GM23338 (cell line): ENCODE data around the gene RDH8. TPM values are rescaled to one million over a fixed set of nuclear protein-coding genes. Genes with fewer than 3 reads are reported as not detected.

Experiments
- ATAC-seq: fragments of 200-7000 bp; cut with Tn5 transposase; 3 replicates; pipeline ENCODE4 v1.9.1; 2020
- DNase-seq: peaks from one replicate; pipeline ENCODE4 v3.0.0-alpha.2; 2015; ENCODE audit warnings: low spot score
- H2AFZ ChIP-seq: fragments of 200-600 bp; sonication (generic); 2 replicates; pipeline ENCODE4 v1.8.0; 2016; ENCODE audit warnings: antibody characterized with exemption, mild to moderate bottlenecking, moderate library complexity
- H3F3A ChIP-seq: fragments of 200-600 bp; sonication (generic); replicated peaks from 2 replicates; pipeline ENCODE4 v1.8.0; 2017; ENCODE audit warnings: antibody characterized with exemption, mixed run types, low read depth
- H3K27ac ChIP-seq: fragments of 200-600 bp; sonication (generic); 2 replicates; pipeline ENCODE4 v1.6.1; 2016; ENCODE audit warnings: low read depth
- H3K27me3 ChIP-seq: fragments of 200-600 bp; sonication (generic); 2 replicates; pipeline ENCODE4 v1.8.0; 2016; ENCODE audit warnings: mild to moderate bottlenecking, mixed run types, moderate library complexity; ENCODE audit not compliant: insufficient read depth
- H3K36me3 ChIP-seq: fragments of 200-600 bp; sonication (generic); 2 replicates; pipeline ENCODE4 v1.8.0; 2016; ENCODE audit warnings: mild to moderate bottlenecking; ENCODE audit not compliant: insufficient read depth
- H3K4me1 ChIP-seq: fragments of 200-600 bp; sonication (generic); 2 replicates; pipeline ENCODE4 v1.8.0; 2016; ENCODE audit warnings: mild to moderate bottlenecking, moderate library complexity; ENCODE audit not compliant: insufficient read depth
- H3K4me2 ChIP-seq: fragments of 200-600 bp; sonication (generic); 2 replicates; pipeline ENCODE4 v1.7.1; 2017; ENCODE audit warnings: mixed run types
- H3K4me3 ChIP-seq: fragments of 200-600 bp; sonication (generic); 2 replicates; pipeline ENCODE4 v1.6.1; 2016; ENCODE audit warnings: mixed run types
- H3K79me2 ChIP-seq: fragments of 200-600 bp; sonication (generic); replicated peaks from 2 replicates; pipeline ENCODE4 v1.8.0; 2017; ENCODE audit warnings: mild to moderate bottlenecking; ENCODE audit not compliant: insufficient read depth
- H3K9me2 ChIP-seq: fragments of 200-600 bp; sonication (generic); 2 replicates; pipeline ENCODE4 v1.8.0; 2017; ENCODE audit not compliant: insufficient read depth
- H4K20me1 ChIP-seq: fragments of 200-600 bp; sonication (generic); replicated peaks from 2 replicates; pipeline ENCODE4 v1.8.0; 2017; ENCODE audit warnings: mild to moderate bottlenecking; ENCODE audit not compliant: insufficient read depth
- H3K27ac Mint-ChIP-seq: 2 replicates; pipeline ENCODE4 v1.8.0; 2020; ENCODE audit warnings: inconsistent platforms, mild to moderate bottlenecking, moderate library complexity, mixed read lengths
- H3K27me3 Mint-ChIP-seq: 3 replicates; pipeline ENCODE4 v1.8.0; 2022; ENCODE audit warnings: low read depth, mild to moderate bottlenecking, moderate library complexity, mixed read lengths, inconsistent platforms; ENCODE audit not compliant: insufficient read depth, poor library complexity
- H3K36me3 Mint-ChIP-seq: 3 replicates; pipeline ENCODE4 v1.8.0; 2021; ENCODE audit warnings: low read depth, mild to moderate bottlenecking, inconsistent platforms, moderate library complexity, mixed read lengths
- H3K4me1 Mint-ChIP-seq: 3 replicates; pipeline ENCODE4 v1.8.0; 2020; ENCODE audit warnings: mild to moderate bottlenecking, inconsistent platforms, mixed read lengths
- H3K4me3 Mint-ChIP-seq: 3 replicates; pipeline ENCODE4 v1.8.0; 2021; ENCODE audit warnings: moderate library complexity, mild to moderate bottlenecking, inconsistent platforms, mixed read lengths
- H3K9me3 Mint-ChIP-seq: 3 replicates; pipeline ENCODE4 v1.8.0; 2020; ENCODE audit warnings: moderate library complexity, mild to moderate bottlenecking, inconsistent platforms, mixed read lengths
- CREB1 ChIP-seq: fragments of 250-450 bp; sonication (Bioruptor Pico); IDR thresholded peaks from 2 replicates; pipeline ENCODE4 v1.5.0; 2020; ENCODE audit warnings: low read depth, mild to moderate bottlenecking, moderate library complexity
- POLR2AphosphoS5 ChIP-seq: IDR thresholded peaks from 2 replicates; pipeline ENCODE4 v1.6.1; 2016; ENCODE audit warnings: antibody characterized with exemption, low read depth
- STAT1 ChIP-seq: IDR thresholded peaks from one replicate; pipeline ENCODE4 v1.6.1; 2016; ENCODE audit warnings: antibody characterized with exemption; ENCODE audit not compliant: unreplicated experiment
- ZNF114 ChIP-seq: fragments of 250-450 bp; sonication (Bioruptor Pico); IDR thresholded peaks from 2 replicates; pipeline ENCODE4 v1.5.0; 2020; ENCODE audit warnings: mild to moderate bottlenecking, moderate library complexity
- ZNF331 ChIP-seq: fragments of 250-450 bp; sonication (Bioruptor Pico); IDR thresholded peaks from 2 replicates; pipeline ENCODE4 v1.5.0; 2020; ENCODE audit warnings: low read depth, mild to moderate bottlenecking, moderate library complexity
- polyA plus RNA-seq: library from polyadenylated mRNA; unstranded; fragments of >200 nt; fragmentation: Nextera tagmentation; extraction: Ambion mirVana; gene quantifications from 2 replicates; pipeline ENCODE4 v1.2.1, GENCODE V29; 2016
- total RNA-seq: library from RNA; depleted of rRNA; stranded (reverse); fragments of >200 nt; shearing (Covaris generic); gene quantifications from 2 replicates; pipeline ENCODE4 v1.2.3, GENCODE V29; 2014
- TF ChIP-seq, protein P1 (sequence below): fragments of 250-450 bp; sonication (Bioruptor Pico); IDR thresholded peaks from 2 replicates; pipeline ENCODE4 v1.5.0; 2020; ENCODE audit warnings: mild to moderate bottlenecking, moderate library complexity
- TF ChIP-seq, protein P2 (sequence below), 2 experiments: fragments of 200-600 bp in 1 of 2; sonication (generic) in 1 of 2; conservative IDR thresholded peaks; 2 replicates each; pipeline versions ENCODE4 v1.5.1 to v1.6.1; 2016 to 2017; ENCODE audit warnings: antibody characterized with exemption in 2 of 2, low read depth in 2 of 2, mild to moderate bottlenecking in 2 of 2, moderate library complexity in 1 of 2

The RDH8 gene
- total and polyA plus RNA-seq, 2 experiments from 2014 or later = not detected

DNA sequence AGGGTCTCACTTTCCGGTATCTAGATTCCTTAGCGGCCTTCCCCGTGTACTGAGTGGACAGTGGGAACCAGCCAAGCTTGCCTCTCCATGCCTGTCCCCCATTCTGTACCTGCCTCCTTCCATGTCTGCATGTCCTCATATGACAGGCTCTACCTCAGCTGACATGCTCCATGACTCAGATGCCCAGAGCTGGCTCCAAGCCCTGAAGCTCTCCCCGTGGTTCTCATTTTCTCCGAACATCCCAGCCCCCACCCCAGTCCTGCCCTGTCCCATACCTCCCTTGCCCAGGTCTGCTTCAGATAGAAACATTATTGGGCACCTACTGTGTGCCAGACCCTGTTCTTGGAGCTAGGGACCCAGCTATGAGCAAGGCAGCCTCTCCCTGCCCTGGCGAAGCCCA, 55.8 kb downstream of the RDH8 start (continued):
- TF ChIP-seq, protein P1, sequence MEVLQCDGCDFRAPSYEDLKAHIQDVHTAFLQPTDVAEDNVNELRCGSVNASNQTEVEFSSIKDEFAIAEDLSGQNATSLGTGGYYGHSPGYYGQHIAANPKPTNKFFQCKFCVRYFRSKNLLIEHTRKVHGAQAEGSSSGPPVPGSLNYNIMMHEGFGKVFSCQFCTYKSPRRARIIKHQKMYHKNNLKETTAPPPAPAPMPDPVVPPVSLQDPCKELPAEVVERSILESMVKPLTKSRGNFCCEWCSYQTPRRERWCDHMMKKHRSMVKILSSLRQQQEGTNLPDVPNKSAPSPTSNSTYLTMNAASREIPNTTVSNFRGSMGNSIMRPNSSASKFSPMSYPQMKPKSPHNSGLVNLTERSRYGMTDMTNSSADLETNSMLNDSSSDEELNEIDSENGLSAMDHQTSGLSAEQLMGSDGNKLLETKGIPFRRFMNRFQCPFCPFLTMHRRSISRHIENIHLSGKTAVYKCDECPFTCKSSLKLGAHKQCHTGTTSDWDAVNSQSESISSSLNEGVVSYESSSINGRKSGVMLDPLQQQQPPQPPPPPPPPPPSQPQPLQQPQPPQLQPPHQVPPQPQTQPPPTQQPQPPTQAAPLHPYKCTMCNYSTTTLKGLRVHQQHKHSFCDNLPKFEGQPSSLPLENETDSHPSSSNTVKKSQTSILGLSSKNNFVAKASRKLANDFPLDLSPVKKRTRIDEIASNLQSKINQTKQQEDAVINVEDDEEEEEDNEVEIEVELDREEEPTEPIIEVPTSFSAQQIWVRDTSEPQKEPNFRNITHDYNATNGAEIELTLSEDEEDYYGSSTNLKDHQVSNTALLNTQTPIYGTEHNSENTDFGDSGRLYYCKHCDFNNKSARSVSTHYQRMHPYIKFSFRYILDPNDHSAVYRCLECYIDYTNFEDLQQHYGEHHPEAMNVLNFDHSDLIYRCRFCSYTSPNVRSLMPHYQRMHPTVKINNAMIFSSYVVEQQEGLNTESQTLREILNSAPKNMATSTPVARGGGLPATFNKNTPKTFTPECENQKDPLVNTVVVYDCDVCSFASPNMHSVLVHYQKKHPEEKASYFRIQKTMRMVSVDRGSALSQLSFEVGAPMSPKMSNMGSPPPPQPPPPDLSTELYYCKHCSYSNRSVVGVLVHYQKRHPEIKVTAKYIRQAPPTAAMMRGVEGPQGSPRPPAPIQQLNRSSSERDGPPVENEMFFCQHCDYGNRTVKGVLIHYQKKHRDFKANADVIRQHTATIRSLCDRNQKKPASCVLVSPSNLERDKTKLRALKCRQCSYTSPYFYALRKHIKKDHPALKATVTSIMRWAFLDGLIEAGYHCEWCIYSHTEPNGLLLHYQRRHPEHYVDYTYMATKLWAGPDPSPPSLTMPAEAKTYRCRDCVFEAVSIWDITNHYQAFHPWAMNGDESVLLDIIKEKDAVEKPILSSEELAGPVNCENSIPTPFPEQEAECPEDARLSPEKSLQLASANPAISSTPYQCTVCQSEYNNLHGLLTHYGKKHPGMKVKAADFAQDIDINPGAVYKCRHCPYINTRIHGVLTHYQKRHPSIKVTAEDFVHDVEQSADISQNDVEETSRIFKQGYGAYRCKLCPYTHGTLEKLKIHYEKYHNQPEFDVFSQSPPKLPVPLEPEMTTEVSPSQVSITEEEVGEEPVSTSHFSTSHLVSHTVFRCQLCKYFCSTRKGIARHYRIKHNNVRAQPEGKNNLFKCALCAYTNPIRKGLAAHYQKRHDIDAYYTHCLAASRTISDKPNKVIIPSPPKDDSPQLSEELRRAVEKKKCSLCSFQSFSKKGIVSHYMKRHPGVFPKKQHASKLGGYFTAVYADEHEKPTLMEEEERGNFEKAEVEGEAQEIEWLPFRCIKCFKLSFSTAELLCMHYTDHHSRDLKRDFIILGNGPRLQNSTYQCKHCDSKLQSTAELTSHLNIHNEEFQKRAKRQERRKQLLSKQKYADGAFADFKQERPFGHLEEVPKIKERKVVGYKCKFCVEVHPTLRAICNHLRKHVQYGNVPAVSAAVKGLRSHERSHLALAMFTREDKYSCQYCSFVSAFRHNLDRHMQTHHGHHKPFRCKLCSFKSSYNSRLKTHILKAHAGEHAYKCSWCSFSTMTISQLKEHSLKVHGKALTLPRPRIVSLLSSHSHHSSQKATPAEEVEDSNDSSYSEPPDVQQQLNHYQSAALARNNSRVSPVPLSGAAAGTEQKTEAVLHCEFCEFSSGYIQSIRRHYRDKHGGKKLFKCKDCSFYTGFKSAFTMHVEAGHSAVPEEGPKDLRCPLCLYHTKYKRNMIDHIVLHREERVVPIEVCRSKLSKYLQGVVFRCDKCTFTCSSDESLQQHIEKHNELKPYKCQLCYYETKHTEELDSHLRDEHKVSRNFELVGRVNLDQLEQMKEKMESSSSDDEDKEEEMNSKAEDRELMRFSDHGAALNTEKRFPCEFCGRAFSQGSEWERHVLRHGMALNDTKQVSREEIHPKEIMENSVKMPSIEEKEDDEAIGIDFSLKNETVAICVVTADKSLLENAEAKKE (CRISPR knock-in tag) = no peak
- TF ChIP-seq, protein P2, sequence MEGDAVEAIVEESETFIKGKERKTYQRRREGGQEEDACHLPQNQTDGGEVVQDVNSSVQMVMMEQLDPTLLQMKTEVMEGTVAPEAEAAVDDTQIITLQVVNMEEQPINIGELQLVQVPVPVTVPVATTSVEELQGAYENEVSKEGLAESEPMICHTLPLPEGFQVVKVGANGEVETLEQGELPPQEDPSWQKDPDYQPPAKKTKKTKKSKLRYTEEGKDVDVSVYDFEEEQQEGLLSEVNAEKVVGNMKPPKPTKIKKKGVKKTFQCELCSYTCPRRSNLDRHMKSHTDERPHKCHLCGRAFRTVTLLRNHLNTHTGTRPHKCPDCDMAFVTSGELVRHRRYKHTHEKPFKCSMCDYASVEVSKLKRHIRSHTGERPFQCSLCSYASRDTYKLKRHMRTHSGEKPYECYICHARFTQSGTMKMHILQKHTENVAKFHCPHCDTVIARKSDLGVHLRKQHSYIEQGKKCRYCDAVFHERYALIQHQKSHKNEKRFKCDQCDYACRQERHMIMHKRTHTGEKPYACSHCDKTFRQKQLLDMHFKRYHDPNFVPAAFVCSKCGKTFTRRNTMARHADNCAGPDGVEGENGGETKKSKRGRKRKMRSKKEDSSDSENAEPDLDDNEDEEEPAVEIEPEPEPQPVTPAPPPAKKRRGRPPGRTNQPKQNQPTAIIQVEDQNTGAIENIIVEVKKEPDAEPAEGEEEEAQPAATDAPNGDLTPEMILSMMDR (conservative IDR thresholded peaks at IDR 0.05; ENCODE audit: low read depth in 2 of 2) = no peak
- TF ChIP-seq POLR2AphosphoS5 = no peak
- TF ChIP-seq CREB1 = no peak
- TF ChIP-seq ZNF331 (CRISPR knock-in tag) = no peak
- TF ChIP-seq STAT1 = no peak

DNA sequence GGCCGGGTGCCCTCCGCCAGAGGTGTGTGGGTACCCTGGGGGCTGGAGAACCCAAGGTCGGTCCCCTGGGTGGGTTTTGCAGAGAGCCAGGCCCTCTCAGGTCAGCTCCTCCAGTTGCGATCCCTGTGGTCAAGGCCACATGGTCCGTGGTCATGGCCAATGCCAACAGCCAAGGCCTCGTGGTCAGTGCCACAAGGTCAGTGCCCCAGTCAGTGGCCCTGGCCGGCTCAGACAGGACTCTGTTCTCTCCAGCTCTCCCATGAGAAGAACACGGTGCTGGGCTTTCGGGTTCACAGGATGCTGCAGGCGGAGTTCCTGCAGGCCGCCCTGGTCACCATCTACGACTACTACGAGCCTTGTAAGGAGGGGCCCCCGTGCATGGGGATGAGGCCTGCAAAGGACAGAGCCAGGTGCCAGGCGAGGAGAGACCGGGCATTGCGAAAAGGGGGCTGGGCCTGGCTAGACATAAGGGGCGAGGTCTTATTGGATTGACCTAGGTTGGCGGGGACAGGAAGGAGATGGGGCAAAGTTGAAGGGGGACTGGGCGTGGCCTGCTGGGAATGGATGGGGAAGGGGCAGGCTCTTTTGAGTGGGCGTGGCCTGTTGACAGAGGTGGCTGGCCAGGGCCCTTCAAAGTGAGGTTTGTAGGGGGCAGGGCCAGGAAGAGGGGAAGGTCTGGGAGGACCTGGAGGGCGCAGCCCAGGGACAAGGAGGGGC, 57.6 kb downstream of the RDH8 start:
- Histone ChIP-seq H3K4me2 (0 out of 2 replicates have a peak overlapping the region, but pooled peaks have one; percentile 64), H3K4me3 (no peak overlapping the region), H3K36me3 (no peaks in the 10 kb centered on the region), H3K4me1 (0 out of 2 replicates have a peak, but pooled peaks cover 6% of the 10 kb centered on the region), H3K79me2 (no peaks in the 10 kb centered on the region), H3F3A (no peaks in the 10 kb centered on the region), H2AFZ (peak overlapping the region; percentile 78; the same call in 1 of the 2 replicates), H3K27me3 (no peaks in the 10 kb centered on the region), H4K20me1 (no peaks in the 10 kb centered on the region), H3K9me2 (peaks cover 5% of the 10 kb centered on the region; the same call in 1 of the 2 replicates), H3K27ac (no peak overlapping the region)
- no peak overlapping the region for H3K27ac Mint-ChIP-seq
- H3K36me3 Mint-ChIP-seq = peaks cover 6% of the 10 kb centered on the region; the same call in 1 of the 3 replicates
- DNase-seq (peak; percentile 95), ATAC-seq (peak; percentile 94)
- no peak overlapping the region for H3K4me3 Mint-ChIP-seq
- peaks cover 11% of the 10 kb centered on the region for H3K27me3 Mint-ChIP-seq
- peaks cover 8% of the 10 kb centered on the region for H3K4me1 Mint-ChIP-seq
- H3K9me3 Mint-ChIP-seq = peaks cover 26% of the 10 kb centered on the region
- TF ChIP-seq POLR2AphosphoS5 (no peak), ZNF114 (CRISPR knock-in tag) (no peak)
- TF ChIP-seq, protein P1 (CRISPR knock-in tag) = no peak
